ENCODE data around the gene ARFRP1. TPM values are rescaled to one million over a fixed set of nuclear protein-coding genes. Genes with fewer than 3 reads are reported as not detected.

ARFRP1 gene
- total RNA-seq, 4 donors from 2014 or later, result 25.5 to 44.3 (median 40.9) TPM

GRCh38 chr20:63751471-63752271 lies 43.9 kb upstream of the ARFRP1 start:
- TF ChIP-seq CTCF (IDR thresholded peaks at IDR 0.05), result no peak
- no peak for ATAC-seq (ENCODE audit: low FRiP score)
- DNase-seq (ENCODE audit: low spot score), result no peak

- TF ChIP-seq CTCF (IDR thresholded peaks at IDR 0.05), result no peak
- no peak for DNase-seq (ENCODE audit: low spot score)
- ATAC-seq (ENCODE audit: low FRiP score), result no peak
Measured at GRCh38 chr20:63750807-63751470, 43.2 kb upstream of the ARFRP1 start.

GRCh38 chr20:63749597-63750508 lies 42.1 kb upstream of the ARFRP1 start:
- no peak for TF ChIP-seq CTCF (IDR thresholded peaks at IDR 0.05)
- ATAC-seq (ENCODE audit: low FRiP score), result no peak
- no peak for DNase-seq (ENCODE audit: low spot score)

- ATAC-seq (ENCODE audit: low FRiP score) (no peak), DNase-seq (ENCODE audit: low spot score) (no peak)
- no peak for TF ChIP-seq CTCF (IDR thresholded peaks at IDR 0.05)
Measured at GRCh38 chr20:63748934-63749270, 41.1 kb upstream of the ARFRP1 start.

GRCh38 chr20:63748070-63748933 lies 40.5 kb upstream of the ARFRP1 start:
- ATAC-seq (ENCODE audit: low FRiP score) (no peak), DNase-seq (ENCODE audit: low spot score) (no peak)
- no peak for TF ChIP-seq CTCF (IDR thresholded peaks at IDR 0.05)

GRCh38 chr20:63747622-63748069 lies 39.9 kb upstream of the ARFRP1 start:
- TF ChIP-seq CTCF (IDR thresholded peaks at IDR 0.05), result no peak
- ATAC-seq (ENCODE audit: low FRiP score) (no peak), DNase-seq (ENCODE audit: low spot score) (no peak)
